OCI-LY1 (cell line): ENCODE results near the gene RAB4B.

Experiments used
- H2AFZ ChIP-seq: fragments of 200-600 bp; sonication (generic), shearing (Covaris generic); 2 replicates; pipeline ENCODE4 v1.6.0; 2014; ENCODE audit warnings: antibody characterized with exemption, mild to moderate bottlenecking, low read length
- H3F3A ChIP-seq: fragments of 200-600 bp; sonication (generic), shearing (Covaris generic); 2 replicates; pipeline ENCODE4 v1.6.0; 2014; ENCODE audit warnings: mild to moderate bottlenecking, antibody characterized with exemption, low read length, moderate library complexity; ENCODE audit not compliant: insufficient read depth
- H3K27ac ChIP-seq: fragments of 200-600 bp; sonication (generic); 2 replicates; pipeline ENCODE4 v1.5.1; 2014; ENCODE audit warnings: low read length, mixed run types, mild to moderate bottlenecking, low read depth; ENCODE audit not compliant: poor library complexity, severe bottlenecking
- H3K27me3 ChIP-seq: fragments of 200-600 bp; sonication (generic); 2 replicates; pipeline ENCODE4 v1.6.0; 2014; ENCODE audit warnings: antibody characterized with exemption, mild to moderate bottlenecking, low read length, moderate library complexity; ENCODE audit not compliant: insufficient read depth
- H3K36me3 ChIP-seq: fragments of 200-600 bp; sonication (generic); 2 replicates; pipeline ENCODE4 v1.6.1; 2014; ENCODE audit warnings: mild to moderate bottlenecking, antibody characterized with exemption, low read length, moderate library complexity, mixed read lengths; ENCODE audit not compliant: insufficient read depth
- H3K4me1 ChIP-seq: fragments of 200-600 bp; sonication (generic); 2 replicates; pipeline ENCODE4 v1.5.1; 2014; ENCODE audit warnings: mild to moderate bottlenecking, low read length, moderate library complexity; ENCODE audit not compliant: insufficient read depth, severe bottlenecking
- H3K4me2 ChIP-seq: fragments of 200-600 bp; sonication (generic), shearing (Covaris generic); 2 replicates; pipeline ENCODE4 v1.6.1; 2014; ENCODE audit warnings: low read length
- H3K4me3 ChIP-seq: fragments of 200-600 bp; sonication (generic); 2 replicates; pipeline ENCODE4 v1.5.1; 2014; ENCODE audit warnings: low read length, low read depth, mild to moderate bottlenecking, mixed read lengths; ENCODE audit not compliant: poor library complexity, severe bottlenecking
- H3K79me2 ChIP-seq: fragments of 200-600 bp; shearing (Covaris generic); 2 replicates; pipeline ENCODE4 v1.6.1; 2016; ENCODE audit warnings: mixed run types, low read length, mixed read lengths; ENCODE audit not compliant: insufficient read depth
- H3K9ac ChIP-seq: fragments of 200-600 bp; sonication (generic), shearing (Covaris generic); 2 replicates; pipeline ENCODE4 v1.6.1; 2014; ENCODE audit warnings: mild to moderate bottlenecking, low read length, mixed read lengths
- H3K9me2 ChIP-seq: fragments of 200-600 bp; sonication (generic), shearing (Covaris generic); 2 replicates; pipeline ENCODE4 v1.6.1; 2014; ENCODE audit warnings: low read depth, mild to moderate bottlenecking, low read length, mixed read lengths
- H3K9me3 ChIP-seq: fragments of 200-600 bp; shearing (Covaris generic); 2 replicates; pipeline ENCODE4 v1.6.1; 2014; ENCODE audit warnings: low read length, mixed read lengths
- H4K20me1 ChIP-seq: fragments of 200-600 bp; sonication (generic), shearing (Covaris generic); 2 replicates; pipeline ENCODE4 v1.6.0; 2016; ENCODE audit warnings: mild to moderate bottlenecking, low read length; ENCODE audit not compliant: insufficient read depth
- CTCF ChIP-seq: fragments of 200-600 bp; sonication (generic), shearing (Covaris generic); IDR thresholded peaks from 2 replicates; pipeline ENCODE4 v1.5.1; 2017; ENCODE audit warnings: mild to moderate bottlenecking, antibody characterized with exemption, low read length, moderate library complexity, mixed read lengths
- EZH2 ChIP-seq: fragments of 200-600 bp; sonication (generic), shearing (Covaris generic); IDR thresholded peaks from 2 replicates; pipeline ENCODE4 v1.8.0; 2017; ENCODE audit warnings: borderline replicate concordance, mixed run types, mild to moderate bottlenecking, antibody characterized with exemption, low read length, moderate library complexity, mixed read lengths

The RAB4B gene

GRCh38 chr19:40802300-40803169, 24.5 kb downstream of the RAB4B start:
- Histone ChIP-seq H3K27ac (peak overlapping the region; percentile 86), H3K4me1 (peaks cover 83% of the 10 kb centered on the region), H3K4me2 (peak overlapping the region; percentile 92), H3K4me3 (peak overlapping the region; percentile 92), H2AFZ (no peak overlapping the region), H3K9me3 (no peaks in the 10 kb centered on the region), H3K9me2 (no peaks in the 10 kb centered on the region), H3F3A (no peaks in the 10 kb centered on the region), H3K9ac (peak overlapping the region; percentile 46), H3K27me3 (no peaks in the 10 kb centered on the region), H4K20me1 (no peaks in the 10 kb centered on the region), H3K79me2 (peaks cover 36% of the 10 kb centered on the region), H3K36me3 (peaks cover 47% of the 10 kb centered on the region)
- TF ChIP-seq EZH2 (no peak), CTCF (no peak)

- H3K27ac ChIP-seq, result peak overlapping the region; percentile 86
- no peaks in the 10 kb centered on the region for H4K20me1 ChIP-seq
- H3K4me3 ChIP-seq, result peak overlapping the region; percentile 92
- H3F3A ChIP-seq, result no peaks in the 10 kb centered on the region
- TF ChIP-seq EZH2 (no peak), CTCF (no peak)
- H3K36me3 ChIP-seq, result peaks cover 55% of the 10 kb centered on the region
- peak overlapping the region; percentile 46; the same call in 1 of the 2 replicates for H3K9ac ChIP-seq
- H3K79me2 ChIP-seq, result peaks cover 36% of the 10 kb centered on the region
- H3K9me3 ChIP-seq, result no peaks in the 10 kb centered on the region
- H3K9me2 ChIP-seq, result no peaks in the 10 kb centered on the region
- no peaks in the 10 kb centered on the region for H3K27me3 ChIP-seq
- peak overlapping the region; percentile 92 for H3K4me2 ChIP-seq
- H3K4me1 ChIP-seq, result peaks cover 75% of the 10 kb centered on the region
- no peak overlapping the region for H2AFZ ChIP-seq
Observed at GRCh38 chr19:40803170-40803856, 25.3 kb downstream of the RAB4B start.

GRCh38 chr19:40803857-40804782, 26.1 kb downstream of the RAB4B start:
- Histone ChIP-seq H3K27me3 (no peaks in the 10 kb centered on the region), H2AFZ (no peak overlapping the region), H3K9me3 (no peaks in the 10 kb centered on the region), H3K79me2 (peaks cover 36% of the 10 kb centered on the region), H3K4me1 (peaks cover 73% of the 10 kb centered on the region), H3F3A (no peaks in the 10 kb centered on the region), H3K9ac (peak overlapping the region; percentile 61; the same call in 1 of the 2 replicates), H3K9me2 (no peaks in the 10 kb centered on the region), H4K20me1 (no peaks in the 10 kb centered on the region), H3K4me2 (peak overlapping the region; percentile 92), H3K27ac (peak overlapping the region; percentile 86), H3K4me3 (peak overlapping the region; percentile 92), H3K36me3 (peaks cover 63% of the 10 kb centered on the region)
- TF ChIP-seq CTCF (peak; percentile 10; the same call in 1 of the 2 replicates), EZH2 (no peak)
